ENCODE results near the gene COP1. TPM values are rescaled to one million over a fixed set of nuclear protein-coding genes. Genes with fewer than 3 reads are reported as not detected.
"Not testable (repeated sequence)": the region's sequence is repeated elsewhere in the genome, so short reads cannot be mapped to it uniquely, and the experiment has no call there.

COP1 gene
- total RNA-seq, 1 donor from 2014 or later, result 37.0 TPM

DNA sequence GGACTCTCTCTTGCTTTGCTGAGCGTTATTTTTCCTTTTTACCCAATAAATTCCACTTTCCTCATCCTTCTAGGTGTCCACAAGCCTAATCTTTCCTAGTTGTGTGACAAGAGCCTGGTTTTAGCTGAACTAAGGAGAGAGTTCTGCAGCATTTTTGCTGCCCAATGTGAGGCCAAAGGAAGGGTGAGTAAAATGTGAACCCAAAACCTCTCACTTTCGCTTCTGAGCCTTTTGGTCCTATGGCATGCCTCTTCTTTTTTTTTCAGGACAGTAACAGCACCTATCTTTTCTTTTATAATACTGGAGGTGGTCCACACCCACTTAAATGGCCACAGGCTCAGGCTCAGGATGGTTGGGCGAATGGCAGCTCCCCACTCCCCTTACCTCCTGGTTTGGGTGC lies 111.1 kb downstream of the COP1 start:
- TF ChIP-seq, protein P1, sequence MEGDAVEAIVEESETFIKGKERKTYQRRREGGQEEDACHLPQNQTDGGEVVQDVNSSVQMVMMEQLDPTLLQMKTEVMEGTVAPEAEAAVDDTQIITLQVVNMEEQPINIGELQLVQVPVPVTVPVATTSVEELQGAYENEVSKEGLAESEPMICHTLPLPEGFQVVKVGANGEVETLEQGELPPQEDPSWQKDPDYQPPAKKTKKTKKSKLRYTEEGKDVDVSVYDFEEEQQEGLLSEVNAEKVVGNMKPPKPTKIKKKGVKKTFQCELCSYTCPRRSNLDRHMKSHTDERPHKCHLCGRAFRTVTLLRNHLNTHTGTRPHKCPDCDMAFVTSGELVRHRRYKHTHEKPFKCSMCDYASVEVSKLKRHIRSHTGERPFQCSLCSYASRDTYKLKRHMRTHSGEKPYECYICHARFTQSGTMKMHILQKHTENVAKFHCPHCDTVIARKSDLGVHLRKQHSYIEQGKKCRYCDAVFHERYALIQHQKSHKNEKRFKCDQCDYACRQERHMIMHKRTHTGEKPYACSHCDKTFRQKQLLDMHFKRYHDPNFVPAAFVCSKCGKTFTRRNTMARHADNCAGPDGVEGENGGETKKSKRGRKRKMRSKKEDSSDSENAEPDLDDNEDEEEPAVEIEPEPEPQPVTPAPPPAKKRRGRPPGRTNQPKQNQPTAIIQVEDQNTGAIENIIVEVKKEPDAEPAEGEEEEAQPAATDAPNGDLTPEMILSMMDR (IDR thresholded peaks at IDR 0.05), result no peak
- peaks cover 4% of the 10 kb centered on the region for H3K9me3 Mint-ChIP-seq (ENCODE audit: low read depth)
- DNase-seq (ENCODE audit: low spot score), result no peak
- H3K36me3 Mint-ChIP-seq (ENCODE audit: low read depth), result peaks cover 14% of the 10 kb centered on the region
- H3K27ac Mint-ChIP-seq (ENCODE audit: unreplicated experiment), result no peak overlapping the region
- no peak overlapping the region for H3K4me3 Mint-ChIP-seq (ENCODE audit: unreplicated experiment)
- no peaks in the 10 kb centered on the region for H3K4me1 Mint-ChIP-seq (ENCODE audit: low read depth)
- no peaks in the 10 kb centered on the region for H3K27me3 Mint-ChIP-seq (ENCODE audit: low read depth)

DNA sequence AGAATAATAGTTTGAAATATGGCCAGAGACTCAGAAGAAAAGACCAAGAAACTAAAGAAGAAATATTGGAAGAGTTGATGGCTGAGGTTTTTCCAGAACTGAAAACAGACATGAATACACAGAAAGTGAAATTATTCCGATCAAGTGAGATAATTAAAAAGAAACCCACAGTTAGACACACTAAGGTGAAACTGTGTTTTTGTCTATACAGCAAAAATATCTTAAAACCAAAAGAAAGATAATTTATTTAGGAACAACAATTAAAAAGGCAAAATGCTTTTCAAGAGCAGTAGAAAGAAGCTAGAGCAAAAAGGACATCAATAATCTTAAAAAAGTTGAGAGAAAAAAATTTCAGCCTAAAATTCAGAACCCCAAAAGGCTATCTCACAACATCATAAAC lies 116.3 kb downstream of the COP1 start:
- H3K36me3 Mint-ChIP-seq (ENCODE audit: low read depth), result peaks cover 4% of the 10 kb centered on the region

DNA sequence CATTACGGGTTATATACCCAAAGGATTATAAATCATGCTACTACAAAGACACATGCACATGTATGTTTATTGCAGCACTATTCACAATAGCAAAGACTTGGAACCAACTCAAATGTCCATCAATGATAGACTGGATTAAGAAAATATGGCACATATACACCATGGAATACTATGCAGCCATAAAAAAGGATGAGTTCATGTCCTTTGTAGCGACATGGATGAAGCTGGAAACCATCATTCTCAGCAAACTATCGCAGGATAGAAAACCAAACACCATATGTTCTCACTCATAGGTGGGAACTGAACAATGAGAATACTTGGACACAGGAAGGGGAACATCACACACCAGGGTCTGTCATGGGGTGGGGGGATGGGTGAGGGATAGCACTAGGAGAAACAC lies 119.3 kb downstream of the COP1 start:
- H3K27me3 Mint-ChIP-seq (ENCODE audit: low read depth); H3K9me3 Mint-ChIP-seq (ENCODE audit: low read depth); DNase-seq (ENCODE audit: low spot score); H3K27ac Mint-ChIP-seq (ENCODE audit: unreplicated experiment); H3K4me3 Mint-ChIP-seq (ENCODE audit: unreplicated experiment); H3K4me1 Mint-ChIP-seq (ENCODE audit: low read depth); H3K36me3 Mint-ChIP-seq (ENCODE audit: low read depth): not testable (repeated sequence)

More for the DNA sequence above, 116.3 kb downstream of the COP1 start:
- Mint-ChIP-seq H3K27ac (ENCODE audit: unreplicated experiment) (no peak overlapping the region), H3K4me3 (ENCODE audit: unreplicated experiment) (no peak overlapping the region), H3K27me3 (ENCODE audit: low read depth) (no peaks in the 10 kb centered on the region), H3K9me3 (ENCODE audit: low read depth) (peaks cover 4% of the 10 kb centered on the region), H3K4me1 (ENCODE audit: low read depth) (no peaks in the 10 kb centered on the region)
- DNase-seq (ENCODE audit: low spot score), result no peak
- TF ChIP-seq, protein P1 (IDR thresholded peaks at IDR 0.05), result no peak

DNA sequence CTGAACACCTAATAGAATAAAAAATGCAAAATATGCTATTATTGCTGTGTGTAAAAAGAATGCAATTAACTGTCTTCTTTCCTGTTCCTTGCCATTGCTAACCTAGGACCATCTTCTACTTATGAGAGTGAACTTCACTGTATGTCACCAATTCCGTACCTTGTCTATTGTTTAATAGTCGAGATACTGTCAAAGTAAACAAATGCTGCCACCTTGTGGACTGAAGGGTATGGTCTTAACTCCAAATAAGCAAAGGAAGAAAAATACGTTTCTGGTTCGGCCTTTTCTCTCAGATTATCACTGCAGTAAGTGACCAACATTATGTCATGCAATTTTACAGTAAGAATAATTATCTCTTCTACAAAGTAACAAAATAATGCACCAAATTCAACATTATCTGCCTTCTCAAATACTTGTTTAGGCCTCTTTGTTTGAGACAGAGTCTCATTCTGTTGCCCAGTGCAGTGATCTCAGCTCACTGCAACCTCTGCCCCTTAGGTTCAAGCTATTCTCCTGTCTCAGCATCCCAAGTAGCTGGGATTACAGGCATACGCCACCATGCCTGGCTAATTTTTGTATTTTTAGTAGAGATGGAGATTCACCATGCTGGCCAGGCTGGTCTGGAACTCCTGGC lies 133.4 kb downstream of the COP1 start:
- H3K9me3 Mint-ChIP-seq (ENCODE audit: low read depth), result peaks cover 15% of the 10 kb centered on the region
- TF ChIP-seq, protein P1 (IDR thresholded peaks at IDR 0.05), result peak; percentile 93
- no peak overlapping the region for H3K27ac Mint-ChIP-seq (ENCODE audit: unreplicated experiment)
- H3K36me3 Mint-ChIP-seq (ENCODE audit: low read depth), result peaks cover 24% of the 10 kb centered on the region
- no peak for DNase-seq (ENCODE audit: low spot score)
- H3K27me3 Mint-ChIP-seq (ENCODE audit: low read depth), result no peaks in the 10 kb centered on the region
- H3K4me1 Mint-ChIP-seq (ENCODE audit: low read depth), result peaks cover 3% of the 10 kb centered on the region
- H3K4me3 Mint-ChIP-seq (ENCODE audit: unreplicated experiment), result no peak overlapping the region

DNA sequence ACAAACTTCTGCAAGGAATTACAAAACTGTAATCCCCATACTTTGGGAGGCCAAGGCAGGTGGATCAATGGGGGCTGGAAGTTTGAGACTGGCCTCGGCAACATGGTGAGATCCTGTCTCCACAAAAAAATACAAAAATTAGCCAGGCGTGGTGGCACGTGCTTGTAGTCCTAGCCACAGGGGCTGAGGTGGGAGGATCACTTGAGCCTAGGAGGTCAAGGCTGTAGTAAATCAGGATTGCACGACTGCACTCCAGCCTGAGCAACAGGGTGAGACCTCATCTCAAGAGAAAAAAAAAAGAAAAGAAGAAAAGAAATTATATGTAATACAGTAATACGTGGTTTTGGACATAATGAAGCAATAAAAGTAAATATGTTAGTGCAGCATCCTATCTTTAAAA lies 138.2 kb downstream of the COP1 start:
- H3K36me3 Mint-ChIP-seq (ENCODE audit: low read depth), result peaks cover 3% of the 10 kb centered on the region
- H3K4me3 Mint-ChIP-seq (ENCODE audit: unreplicated experiment), result no peak overlapping the region
- H3K27me3 Mint-ChIP-seq (ENCODE audit: low read depth), result no peaks in the 10 kb centered on the region
- peaks cover 3% of the 10 kb centered on the region for H3K4me1 Mint-ChIP-seq (ENCODE audit: low read depth)
- TF ChIP-seq, protein P1 (IDR thresholded peaks at IDR 0.05), result no peak
- H3K27ac Mint-ChIP-seq (ENCODE audit: unreplicated experiment), result no peak overlapping the region
- H3K9me3 Mint-ChIP-seq (ENCODE audit: low read depth), result no peaks in the 10 kb centered on the region
- DNase-seq (ENCODE audit: low spot score), result no peak

DNA sequence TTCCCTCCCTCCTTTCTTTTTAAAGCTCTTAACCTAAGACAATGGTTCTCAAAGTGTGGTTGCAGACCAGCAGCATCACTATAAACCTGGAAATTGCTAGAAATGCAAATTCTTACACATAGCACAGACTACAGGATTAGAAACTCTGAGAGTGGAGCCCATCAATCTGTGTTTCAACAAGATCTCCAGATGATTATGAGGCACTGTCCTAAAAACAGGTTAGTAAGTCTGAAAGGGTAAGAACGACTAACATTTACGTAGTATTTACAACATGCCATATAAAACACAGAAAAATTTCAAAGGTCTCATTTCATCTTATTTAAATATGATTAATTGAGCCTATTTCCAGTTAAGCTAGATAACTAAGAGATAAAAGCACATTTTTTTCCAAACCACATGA lies 138.8 kb downstream of the COP1 start:
- Mint-ChIP-seq H3K4me1 (ENCODE audit: low read depth) (no peaks in the 10 kb centered on the region), H3K27ac (ENCODE audit: unreplicated experiment) (no peak overlapping the region), H3K9me3 (ENCODE audit: low read depth) (no peaks in the 10 kb centered on the region), H3K4me3 (ENCODE audit: unreplicated experiment) (no peak overlapping the region), H3K36me3 (ENCODE audit: low read depth) (peaks cover 3% of the 10 kb centered on the region), H3K27me3 (ENCODE audit: low read depth) (no peaks in the 10 kb centered on the region)
- TF ChIP-seq, protein P1 (IDR thresholded peaks at IDR 0.05), result no peak
- no peak for DNase-seq (ENCODE audit: low spot score)
